HG02884 (cell line): ENCODE results near the gene PPP3CA.
"Not testable (repeated sequence)": the region's sequence is repeated elsewhere in the genome, so short reads cannot be mapped to it uniquely, and the experiment has no call there.

Experiments
- ATAC-seq: cut with Tn5 transposase; IDR thresholded peaks from one replicate; pipeline ENCODE4 v1.9.1; 2021; ENCODE audit warnings: mild to moderate bottlenecking, moderate library complexity; ENCODE audit not compliant: unreplicated experiment

The PPP3CA gene

DNA sequence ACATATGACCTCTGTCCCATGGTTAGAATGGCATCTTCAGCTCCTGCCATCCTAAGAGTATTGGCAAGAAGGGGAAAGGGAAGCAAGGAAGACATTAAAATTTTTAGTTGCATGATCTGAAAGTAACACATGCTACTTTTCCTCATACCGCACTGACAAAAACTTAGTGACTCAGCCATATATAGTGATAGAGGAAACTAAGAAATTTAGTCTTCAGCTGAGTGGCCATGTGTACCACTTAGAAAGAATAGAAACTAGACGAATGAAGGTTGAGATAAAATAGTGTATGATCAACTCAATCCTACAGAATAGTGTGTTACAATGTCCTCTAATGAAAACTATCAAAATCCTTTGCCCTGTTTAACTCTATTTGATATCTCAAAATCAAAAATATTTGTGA, 164.1 kb downstream of the PPP3CA start:
- no peak for ATAC-seq

GRCh38 chr4:101182688-101183087, 164.6 kb downstream of the PPP3CA start:
- not testable (repeated sequence) for ATAC-seq

DNA sequence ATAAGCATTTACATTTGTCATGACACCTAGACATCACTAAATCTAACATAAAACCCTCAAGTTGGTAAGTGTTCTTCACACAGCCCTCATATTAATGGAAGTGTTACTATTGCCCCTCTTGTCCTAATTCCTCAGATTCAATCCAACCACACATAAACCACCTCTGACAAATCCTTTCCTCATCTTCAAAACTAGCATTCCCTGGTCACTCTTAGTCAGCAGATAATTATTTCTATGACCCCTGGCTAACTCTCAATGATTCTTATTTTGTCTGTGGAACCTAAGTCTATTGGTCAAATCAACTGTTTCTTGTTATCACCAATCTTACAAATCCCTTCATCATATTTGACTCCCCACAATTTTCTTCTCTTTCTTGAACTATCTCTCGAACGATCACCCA, 168.6 kb downstream of the PPP3CA start:
- no peak for ATAC-seq

DNA sequence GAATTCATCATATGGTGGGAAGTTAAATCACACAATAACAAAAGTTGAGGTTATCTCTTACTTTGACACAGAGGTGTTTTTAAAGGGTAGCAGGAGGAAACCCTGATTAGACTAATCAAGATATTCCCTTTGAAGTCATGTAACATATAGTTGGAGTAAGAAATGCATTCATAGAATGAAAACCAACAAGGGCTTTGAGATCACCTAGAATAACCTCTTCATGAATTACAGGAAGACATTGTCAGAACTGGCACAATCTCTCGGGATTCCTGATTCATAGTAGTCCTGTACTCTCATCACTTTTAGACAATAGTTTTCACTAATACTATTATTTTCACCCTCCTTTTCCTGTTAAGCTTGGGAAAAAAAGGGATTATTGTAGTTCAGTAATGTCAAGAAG, 170.2 kb downstream of the PPP3CA start:
- ATAC-seq: no peak

- no peak for ATAC-seq
Observed at GRCh38 chr4:101175896-101176676, 171.2 kb downstream of the PPP3CA start.

DNA sequence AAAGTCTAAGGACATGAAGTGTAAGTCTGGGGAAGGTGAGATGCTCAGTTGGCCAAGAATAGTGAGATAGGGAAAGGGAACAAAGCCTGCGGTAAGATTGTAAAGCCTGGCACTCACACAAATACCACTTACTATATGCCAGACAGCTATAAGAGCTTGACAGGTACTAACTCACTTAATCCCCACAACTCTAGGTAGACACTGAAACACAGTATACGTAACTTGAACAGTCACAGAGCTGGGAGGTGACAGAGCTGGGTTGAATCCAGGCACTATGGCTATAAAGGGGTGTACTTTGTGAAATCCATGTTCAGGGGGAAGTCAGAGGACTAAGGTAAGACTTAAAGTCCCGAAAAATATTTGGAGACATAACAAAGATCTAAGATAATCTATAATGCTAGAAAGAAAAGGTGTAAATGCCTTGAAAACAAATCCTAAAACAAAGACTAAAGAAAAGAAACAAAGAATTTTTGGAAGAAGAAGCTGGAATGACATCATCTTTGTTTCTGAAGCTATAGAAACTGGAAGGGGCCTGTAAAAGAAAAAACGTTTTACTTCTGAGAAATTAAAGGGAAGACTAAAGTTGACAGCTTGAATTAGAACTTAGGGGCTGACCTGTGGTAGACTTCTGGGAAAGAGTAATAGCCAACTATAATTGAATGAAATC, 172.5 kb downstream of the PPP3CA start:
- ATAC-seq: no peak

DNA sequence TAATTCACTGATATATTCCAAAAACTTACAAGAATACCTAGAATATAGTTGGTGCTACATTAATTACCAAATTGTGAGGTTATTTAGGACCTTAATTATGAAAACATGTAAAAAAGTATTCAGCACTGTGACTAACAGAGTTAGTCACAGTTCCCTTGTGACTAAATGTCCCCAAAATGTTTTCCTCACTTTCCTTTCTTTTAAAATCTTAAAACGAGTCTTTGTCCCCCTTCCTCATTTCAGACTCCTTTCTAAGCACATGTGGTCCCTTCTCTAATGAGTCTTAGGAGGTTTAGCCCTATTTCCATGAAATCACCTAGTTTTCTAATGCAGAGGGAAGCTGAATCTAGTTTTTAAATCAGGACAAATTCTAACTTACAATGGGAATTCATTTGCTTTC, 175.0 kb downstream of the PPP3CA start:
- ATAC-seq: no peak

- no peak for ATAC-seq
Observed at GRCh38 chr4:101171747-101172146, 175.6 kb downstream of the PPP3CA start.

DNA sequence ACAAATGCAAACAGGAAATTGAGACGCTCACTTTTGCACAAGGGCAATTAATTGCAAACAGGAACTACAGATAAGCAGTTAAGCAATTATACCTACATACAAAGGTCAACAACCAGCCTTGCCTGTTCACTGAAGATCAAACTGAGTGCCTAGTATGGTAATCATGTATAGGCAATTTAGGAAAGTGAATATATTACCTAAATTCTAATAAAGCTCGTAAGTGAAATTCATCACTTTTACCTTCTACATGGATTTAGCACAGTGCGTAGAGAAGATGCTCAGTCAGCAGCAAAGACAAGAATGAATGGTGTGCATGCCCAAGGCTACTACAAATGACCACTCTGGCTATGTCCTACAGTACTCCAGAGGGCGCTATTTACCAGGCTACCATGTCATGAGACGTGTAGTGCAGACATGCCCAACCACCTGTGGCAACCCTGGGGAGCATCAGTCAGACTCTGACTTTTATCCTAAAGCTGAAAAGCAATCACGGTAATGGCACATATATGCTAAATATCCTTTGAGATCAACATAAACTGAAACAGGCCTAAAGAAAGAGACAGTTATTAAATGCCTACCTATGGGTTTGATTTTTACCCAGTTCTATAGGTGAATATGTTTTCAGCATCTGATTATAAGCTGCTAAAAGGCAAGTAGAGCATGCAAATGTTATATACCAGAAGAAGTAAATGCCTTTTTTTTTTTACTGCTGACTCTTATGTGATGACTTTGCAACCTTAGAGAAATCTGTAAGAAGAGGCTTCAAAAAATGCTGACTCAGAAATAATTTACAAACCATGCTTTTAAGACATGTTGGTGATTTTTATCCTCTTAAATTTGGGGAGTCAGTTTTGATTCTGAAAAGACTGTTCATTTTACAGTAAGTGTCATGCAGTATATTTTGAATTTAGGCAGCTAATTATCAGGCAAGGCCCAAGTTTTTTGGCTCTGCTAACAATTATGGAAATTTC, 178.0 kb downstream of the PPP3CA start:
- ATAC-seq: peak; percentile 98

GRCh38 chr4:101163936-101164335, 183.4 kb downstream of the PPP3CA start:
- ATAC-seq: no peak

- ATAC-seq: no peak
Observed at GRCh38 chr4:101162990-101163380, 184.3 kb downstream of the PPP3CA start.

DNA sequence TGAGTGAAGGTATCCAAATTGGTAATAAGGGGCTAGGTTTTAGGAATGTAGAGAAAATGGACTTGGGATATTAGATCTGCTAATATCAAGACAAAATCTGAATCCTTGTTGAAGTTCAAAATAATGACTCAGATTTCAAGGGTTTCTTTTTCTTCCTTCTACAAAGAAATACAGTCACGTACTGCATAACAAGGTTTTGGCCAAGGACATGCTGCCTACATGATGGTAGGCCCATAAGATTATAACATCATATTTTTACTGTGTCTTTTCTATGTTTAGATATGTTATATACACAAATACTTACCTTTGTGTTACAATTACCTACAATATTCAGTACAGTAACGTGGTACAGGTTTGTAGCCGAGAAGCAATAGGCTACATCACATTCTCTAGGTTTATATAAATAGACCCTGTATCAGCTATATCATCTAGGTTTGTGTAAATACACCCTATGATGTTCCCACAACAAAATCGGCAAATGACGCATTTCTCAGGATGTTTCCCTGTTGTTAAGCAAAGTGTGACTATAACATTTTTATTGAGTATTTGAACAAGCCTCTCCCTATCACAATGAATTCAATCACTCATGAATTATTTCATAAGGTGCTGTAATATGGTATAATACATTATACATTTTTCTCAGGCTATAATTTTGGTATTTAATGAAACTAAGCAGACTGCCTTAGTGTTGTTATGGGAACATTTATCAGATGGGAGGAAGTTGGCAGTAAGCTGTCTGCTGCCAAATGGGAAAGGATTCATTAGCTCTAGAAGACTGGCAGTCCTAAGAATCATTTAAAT, 186.3 kb downstream of the PPP3CA start:
- ATAC-seq: no peak

DNA sequence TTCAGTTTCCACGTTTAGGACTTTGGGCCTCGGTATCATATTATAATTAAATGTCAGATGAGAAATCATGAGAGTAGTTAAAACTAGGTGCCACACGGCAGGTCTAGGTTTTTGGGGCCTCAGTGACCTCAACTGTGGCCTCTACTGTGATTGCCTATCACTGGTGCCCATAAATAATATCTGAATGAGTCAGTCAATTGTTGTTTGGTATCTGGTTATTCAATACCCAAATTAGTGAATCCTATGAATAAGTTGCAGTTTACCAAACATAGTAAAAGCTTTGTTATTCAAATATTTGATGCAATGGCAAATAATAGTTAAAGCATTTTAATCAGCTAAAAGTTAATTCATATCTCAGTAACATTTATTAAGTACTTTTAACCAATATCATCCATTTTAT, 188.8 kb downstream of the PPP3CA start:
- no peak for ATAC-seq

DNA sequence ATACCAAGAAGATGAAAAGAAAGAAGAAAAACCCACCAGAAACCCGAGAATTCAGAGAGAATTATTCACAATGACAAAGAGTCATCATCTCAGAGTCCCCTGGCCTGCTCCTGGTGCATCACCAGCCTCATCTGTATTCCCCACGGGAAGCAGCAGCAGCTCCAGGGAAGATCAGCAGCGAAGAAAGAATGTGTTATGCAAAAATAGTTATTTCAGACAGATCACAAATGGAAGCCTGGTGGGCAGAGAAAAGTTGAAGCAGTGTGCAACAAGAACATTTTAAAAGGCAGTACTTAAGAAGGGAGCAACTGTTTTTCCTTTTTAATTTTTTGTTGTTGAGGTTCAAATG, 189.2 kb downstream of the PPP3CA start:
- ATAC-seq: no peak

GRCh38 chr4:101157415-101158133, 189.8 kb downstream of the PPP3CA start:
- ATAC-seq: no peak

DNA sequence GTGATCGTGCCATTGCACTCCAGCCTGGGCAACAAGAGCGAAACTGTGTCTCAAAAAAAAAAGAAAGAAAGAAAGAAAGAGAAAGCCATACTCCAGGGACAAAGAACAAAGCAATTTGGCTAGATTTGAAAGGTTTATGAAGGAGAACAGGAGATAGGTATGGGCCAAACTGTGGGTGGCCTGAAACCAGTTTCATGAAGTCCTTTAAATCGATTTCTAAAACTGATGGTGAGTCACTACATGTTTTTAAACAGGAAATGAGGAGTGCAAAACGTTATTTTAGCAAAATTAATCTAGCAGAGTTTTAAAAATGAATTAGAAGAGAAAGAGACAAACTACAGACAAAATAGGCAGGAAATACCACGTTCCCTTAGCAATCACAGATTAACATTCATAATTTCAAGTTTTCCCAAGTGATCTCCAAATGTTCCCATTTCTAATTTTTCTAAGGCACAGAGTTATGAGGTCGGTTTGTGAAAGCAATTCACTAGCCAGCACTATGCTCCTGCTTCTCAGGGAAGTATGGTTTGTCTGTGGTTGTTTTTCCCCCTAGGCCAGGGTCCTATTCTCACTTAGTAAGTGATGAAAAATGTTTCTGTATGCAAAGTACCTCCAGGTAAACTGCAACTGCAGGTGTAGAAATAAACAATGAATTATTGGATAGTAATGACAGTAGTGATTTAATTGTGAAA, 190.6 kb downstream of the PPP3CA start:
- ATAC-seq: no peak

- ATAC-seq: no peak
Observed at GRCh38 chr4:101155945-101156344, 191.4 kb downstream of the PPP3CA start.

GRCh38 chr4:101155368-101155767, 192.0 kb downstream of the PPP3CA start:
- no peak for ATAC-seq

DNA sequence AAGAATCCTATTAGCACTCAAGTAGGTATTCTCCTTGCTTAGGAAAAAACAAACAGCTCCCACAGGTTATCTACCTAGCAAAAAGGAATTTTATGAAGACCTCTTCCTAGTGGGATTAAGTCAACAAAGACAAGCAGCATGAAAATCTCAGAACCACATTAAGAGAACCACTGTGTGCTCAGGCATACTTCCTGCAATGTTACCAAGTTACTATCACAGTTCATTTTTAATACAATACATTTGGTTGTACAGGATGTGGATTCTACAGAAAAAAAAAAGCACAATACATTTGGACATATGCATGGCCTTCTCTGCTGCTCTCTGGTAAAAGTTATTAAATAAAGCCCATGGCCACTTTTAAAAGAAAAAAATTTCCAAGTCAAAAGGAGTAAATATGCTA, 193.7 kb downstream of the PPP3CA start:
- ATAC-seq: no peak
